ENCODE results near the gene GAL3ST3.

- no peak for TF ChIP-seq CTCF (conservative IDR thresholded peaks at IDR 0.05 in 1 of 2, IDR thresholded peaks at IDR 0.05 in 1 of 2; ENCODE audit: low read depth in 1 of 2, low read length in 2 of 2)
- no peak for TF ChIP-seq EZH2 (IDR thresholded peaks at IDR 0.05; ENCODE audit: low read length, missing control alignments)
Measured at GRCh38 chr11:66011239-66011784, 37.6 kb downstream of the GAL3ST3 start.
